HepG2 (cell line): ENCODE results near the gene DNAJC7. TPM values are rescaled to one million over a fixed set of nuclear protein-coding genes. Genes with fewer than 3 reads are reported as not detected.

Source experiments
- ATAC-seq: fragments of 200-7000 bp; cut with Tn5 transposase; 3 replicates; pipeline ENCODE4 v1.9.1; 2020; ENCODE audit warnings: mild to moderate bottlenecking, moderate library complexity
- BruUV-seq: library from RNA; stranded (reverse); fragments of 400-500 nt; replicated peaks from 2 replicates; lab custom pipeline; 2021; lab: Mats Ljungman, UMichigan
- CTCF ChIA-PET: fragments of 300-600 bp; formaldehyde crosslinking; extraction: SDS; loops from one replicate; lab custom pipeline; 2021; ENCODE audit warnings: low total read pairs, inconsistent platforms, low intra/inter-chr PET ratio; lab: Yijun Ruan, JAX
- POLR2A ChIA-PET: fragments of 350-600 bp; sonication (Branson Sonifier 250); formaldehyde crosslinking; loops from one replicate; lab custom pipeline; 2020; ENCODE audit warnings: antibody characterized with exemption, inconsistent platforms; lab: Yijun Ruan, JAX
- DNase-seq: peaks from one replicate; pipeline ENCODE4 v3.0.0-alpha.2; 2015; ENCODE audit warnings: low spot score
- FAIRE-seq: peaks from 3 replicates; lab custom pipeline; 2011; peaks lifted over from hg19 to GRCh38; lab: Jason Lieb, UNC
- H2AFZ ChIP-seq: one replicate; pipeline ENCODE4 v1.6.1; 2011; ENCODE audit warnings: low read length, inconsistent platforms
- H3K27ac ChIP-seq: fragments of 300-600 bp; 3 replicates; pipeline ENCODE4 v1.8.0; 2011; ENCODE audit warnings: mixed run types, mild to moderate bottlenecking, mixed read lengths, low read length, inconsistent platforms; ENCODE audit not compliant: insufficient read depth; ENCODE audit errors: extremely low read length
- H3K27me3 ChIP-seq, 2 experiments: fragments of 200-600 bp in 1 of 2; 2 replicates in 1 of 2; 3 replicates in 1 of 2; pipeline versions ENCODE4 v1.6.0 to v1.8.0; 2011; ENCODE audit warnings: low read length in 2 of 2, mild to moderate bottlenecking in 2 of 2, moderate library complexity in 2 of 2, inconsistent platforms in 1 of 2; ENCODE audit not compliant: insufficient read depth in 2 of 2, control insufficient read depth in 1 of 2
- H3K36me3 ChIP-seq, 2 experiments: fragments of 200-600 bp in 1 of 2; replicated peaks in 1 of 2; 2 replicates in 1 of 2; 3 replicates in 1 of 2; pipeline versions ENCODE4 v1.5.1 to v1.8.0; 2011; ENCODE audit warnings: low read length in 2 of 2, inconsistent platforms in 1 of 2; ENCODE audit not compliant: insufficient read depth in 2 of 2, control insufficient read depth in 1 of 2
- H3K4me1 ChIP-seq: 2 replicates; pipeline ENCODE4 v1.5.1; 2012; ENCODE audit warnings: low read length, inconsistent platforms; ENCODE audit not compliant: insufficient read depth
- H3K4me2 ChIP-seq: 2 replicates; pipeline ENCODE4 v1.6.0; 2011; ENCODE audit warnings: low read depth, low read length, inconsistent platforms
- H3K4me3 ChIP-seq, 3 experiments: fragments of 200-600 bp in 1 of 3; sonication (generic), shearing (Covaris generic) in 1 of 3; replicated peaks in 1 of 3; 2 replicates each; pipeline ENCODE4 v1.5.1; 2011 to 2016; ENCODE audit warnings: low read length in 3 of 3, inconsistent platforms in 2 of 3, low read depth in 2 of 3, mild to moderate bottlenecking in 2 of 3, control low read depth in 1 of 3, mixed read lengths in 1 of 3; ENCODE audit not compliant: insufficient read depth in 1 of 3
- H3K79me2 ChIP-seq: one replicate; pipeline ENCODE4 v1.6.1; 2011; ENCODE audit warnings: low read length, inconsistent platforms; ENCODE audit not compliant: insufficient read depth
- H3K9ac ChIP-seq: 2 replicates; pipeline ENCODE4 v1.6.0; 2011; ENCODE audit warnings: mild to moderate bottlenecking, low read depth, low read length, inconsistent platforms; ENCODE audit not compliant: insufficient read depth
- H3K9me3 ChIP-seq: 2 replicates; pipeline ENCODE4 v1.5.1; 2012; ENCODE audit warnings: mild to moderate bottlenecking, low read length
- H4K20me1 ChIP-seq: 2 replicates; pipeline ENCODE4 v1.6.0; 2011; ENCODE audit warnings: inconsistent platforms, mild to moderate bottlenecking, low read length, moderate library complexity; ENCODE audit not compliant: insufficient read depth
- BRCA1 ChIP-seq: sonication (generic); formaldehyde crosslinking; IDR thresholded peaks from 2 replicates; pipeline ENCODE4 v1.4.0; 2020; ENCODE audit warnings: missing genetic modification reagents
- MBD4 ChIP-seq: IDR thresholded peaks from 2 replicates; pipeline ENCODE4 v1.6.1; 2012; ENCODE audit warnings: low read length, inconsistent platforms, borderline replicate concordance
- PCBP2 ChIP-seq: fragments of 200-400 bp; formaldehyde crosslinking; optimal IDR thresholded peaks from 2 replicates; pipeline ENCODE3; 2018; ENCODE audit warnings: low read length, low read depth; ENCODE audit not compliant: poor library complexity, severe bottlenecking
- PITX1 ChIP-seq: sonication (generic); formaldehyde crosslinking; IDR thresholded peaks from 2 replicates; pipeline ENCODE4 v1.5.1; 2020; ENCODE audit warnings: mild to moderate bottlenecking, missing genetic modification reagents
- RBM22 ChIP-seq: fragments of 200-400 bp; formaldehyde crosslinking; optimal IDR thresholded peaks from 2 replicates; pipeline ENCODE3; 2017; ENCODE audit warnings: mild to moderate bottlenecking, low read length, moderate library complexity
- ZBTB46 ChIP-seq: sonication (generic); formaldehyde crosslinking; IDR thresholded peaks from 2 replicates; pipeline ENCODE4 v1.4.0; 2020; ENCODE audit warnings: mild to moderate bottlenecking, missing genetic modification reagents, borderline replicate concordance
- WGBS: methylation state at CpG from one replicate; pipeline ENCODE4 v1.1.6; 2017; ENCODE audit warnings: low lambda C conversion rate; 5-methylcytosine and 5-hydroxymethylcytosine counted together
- in situ Hi-C: cut with HindIII; loops from 2 replicates; pipeline ENCODE4 v1.10.0; 2017; ENCODE audit warnings: low pct_unique_long_range_greater_than_20kb; ENCODE audit not compliant: extremely low pct_ligation_motif_present
- intact Hi-C: fragments of 100-400 bp; cut with micrococcal nuclease; formaldehyde crosslinking; loops from one replicate; pipeline ENCODE4 v1.10.0; 2022; ENCODE audit not compliant: unreplicated experiment
- polyA plus RNA-seq, 8 experiments: library from polyadenylated mRNA; depleted of rRNA in 3 of 8; stranded (reverse) in 7 of 8; unstranded in 1 of 8; fragments of >200 nt; fragmentation: Illumina TruSeq in 4 of 8; extraction: Trizol in 4 of 8; gene quantifications; 2 replicates each; pipeline versions ENCODE4 v1.2.1 to v1.2.3, GENCODE V29; 2011 to 2016; ENCODE audit warnings: low read depth in 4 of 8, missing spikeins in 1 of 8, mixed read lengths in 1 of 8; ENCODE audit not compliant: insufficient read depth in 1 of 8
- total RNA-seq, 5 experiments: library from RNA; depleted of rRNA; stranded (reverse); fragments of >200 nt; fragmentation: Illumina TruSeq; extraction: Trizol; gene quantifications; 2 replicates each; pipeline ENCODE4 v1.2.3, GENCODE V29; 2016; ENCODE audit warnings: low read depth in 1 of 5
- TF ChIP-seq, protein P1 (sequence below): sonication (generic); formaldehyde crosslinking; IDR thresholded peaks from 2 replicates; pipeline ENCODE4 v1.5.0; 2020; ENCODE audit warnings: mild to moderate bottlenecking, missing genetic modification reagents
- TF ChIP-seq, protein P2 (sequence below): sonication (generic); formaldehyde crosslinking; IDR thresholded peaks from 2 replicates; pipeline ENCODE4 v1.4.0; 2020; ENCODE audit warnings: missing genetic modification reagents, borderline replicate concordance
- TF ChIP-seq, protein P3 (sequence below): sonication (generic); formaldehyde crosslinking; IDR thresholded peaks from 2 replicates; pipeline ENCODE4; 2020; ENCODE audit warnings: missing genetic modification reagents, mild to moderate bottlenecking, borderline replicate concordance

Gene DNAJC7
- total and polyA plus RNA-seq, 2 of the 13 experiments (the other 11 are each of a cell fraction or from before 2014, with no cell fraction given), result 47.7 to 132 TPM

DNA sequence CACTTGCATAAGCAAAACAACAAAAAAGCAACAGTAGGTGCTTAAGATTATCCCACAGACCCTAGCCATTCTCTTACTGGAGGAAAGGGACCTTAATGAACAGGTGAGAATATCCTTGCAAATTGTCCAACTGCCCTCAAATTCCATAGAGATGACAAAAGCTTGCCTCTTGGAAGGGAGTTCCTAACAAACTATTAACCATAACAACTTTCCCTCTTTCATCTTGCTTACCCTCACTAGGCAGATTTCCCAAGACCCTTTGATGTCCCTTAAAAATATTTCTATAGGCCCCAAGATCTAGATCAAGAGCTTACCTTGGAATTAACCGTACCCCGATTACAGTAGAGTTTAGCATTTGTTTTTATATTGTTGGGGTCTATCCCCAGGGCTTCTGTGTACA, 28.8 kb downstream of the DNAJC7 start:
- DNase-seq, result no peak
- H4K20me1 ChIP-seq, result no peaks in the 10 kb centered on the region; the same call in 1 of the 2 replicates
- no peak for FAIRE-seq
- H3K4me3 ChIP-seq, result no peak overlapping the region
- intact Hi-C loops, result no loop called here
- no peak overlapping the region for H2AFZ ChIP-seq
- H3K4me2 ChIP-seq, result no peak overlapping the region
- no peak overlapping the region for H3K27ac ChIP-seq
- POLR2A ChIA-PET, result interaction anchor here (2.3 to 3.6 kb wide), 3 partner anchors 21 to 32 kb away, joined by 12 to 30 read pairs (median 28); partner anchors contain the start of genes CNP, DNAJC7 and NKIRAS2
- in situ Hi-C loops, result no loop called here
- H3K4me1 ChIP-seq, result peaks cover 36% of the 10 kb centered on the region
- CTCF ChIA-PET, result no interaction called here
- H3K79me2 ChIP-seq, result no peaks in the 10 kb centered on the region
- TF ChIP-seq MBD4, result no peak
- TF ChIP-seq, protein P1, sequence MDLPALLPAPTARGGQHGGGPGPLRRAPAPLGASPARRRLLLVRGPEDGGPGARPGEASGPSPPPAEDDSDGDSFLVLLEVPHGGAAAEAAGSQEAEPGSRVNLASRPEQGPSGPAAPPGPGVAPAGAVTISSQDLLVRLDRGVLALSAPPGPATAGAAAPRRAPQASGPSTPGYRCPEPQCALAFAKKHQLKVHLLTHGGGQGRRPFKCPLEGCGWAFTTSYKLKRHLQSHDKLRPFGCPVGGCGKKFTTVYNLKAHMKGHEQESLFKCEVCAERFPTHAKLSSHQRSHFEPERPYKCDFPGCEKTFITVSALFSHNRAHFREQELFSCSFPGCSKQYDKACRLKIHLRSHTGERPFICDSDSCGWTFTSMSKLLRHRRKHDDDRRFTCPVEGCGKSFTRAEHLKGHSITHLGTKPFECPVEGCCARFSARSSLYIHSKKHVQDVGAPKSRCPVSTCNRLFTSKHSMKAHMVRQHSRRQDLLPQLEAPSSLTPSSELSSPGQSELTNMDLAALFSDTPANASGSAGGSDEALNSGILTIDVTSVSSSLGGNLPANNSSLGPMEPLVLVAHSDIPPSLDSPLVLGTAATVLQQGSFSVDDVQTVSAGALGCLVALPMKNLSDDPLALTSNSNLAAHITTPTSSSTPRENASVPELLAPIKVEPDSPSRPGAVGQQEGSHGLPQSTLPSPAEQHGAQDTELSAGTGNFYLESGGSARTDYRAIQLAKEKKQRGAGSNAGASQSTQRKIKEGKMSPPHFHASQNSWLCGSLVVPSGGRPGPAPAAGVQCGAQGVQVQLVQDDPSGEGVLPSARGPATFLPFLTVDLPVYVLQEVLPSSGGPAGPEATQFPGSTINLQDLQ (CRISPR knock-in tag), result no peak
- peak; percentile 37 for TF ChIP-seq RBM22
- TF ChIP-seq, protein P2, sequence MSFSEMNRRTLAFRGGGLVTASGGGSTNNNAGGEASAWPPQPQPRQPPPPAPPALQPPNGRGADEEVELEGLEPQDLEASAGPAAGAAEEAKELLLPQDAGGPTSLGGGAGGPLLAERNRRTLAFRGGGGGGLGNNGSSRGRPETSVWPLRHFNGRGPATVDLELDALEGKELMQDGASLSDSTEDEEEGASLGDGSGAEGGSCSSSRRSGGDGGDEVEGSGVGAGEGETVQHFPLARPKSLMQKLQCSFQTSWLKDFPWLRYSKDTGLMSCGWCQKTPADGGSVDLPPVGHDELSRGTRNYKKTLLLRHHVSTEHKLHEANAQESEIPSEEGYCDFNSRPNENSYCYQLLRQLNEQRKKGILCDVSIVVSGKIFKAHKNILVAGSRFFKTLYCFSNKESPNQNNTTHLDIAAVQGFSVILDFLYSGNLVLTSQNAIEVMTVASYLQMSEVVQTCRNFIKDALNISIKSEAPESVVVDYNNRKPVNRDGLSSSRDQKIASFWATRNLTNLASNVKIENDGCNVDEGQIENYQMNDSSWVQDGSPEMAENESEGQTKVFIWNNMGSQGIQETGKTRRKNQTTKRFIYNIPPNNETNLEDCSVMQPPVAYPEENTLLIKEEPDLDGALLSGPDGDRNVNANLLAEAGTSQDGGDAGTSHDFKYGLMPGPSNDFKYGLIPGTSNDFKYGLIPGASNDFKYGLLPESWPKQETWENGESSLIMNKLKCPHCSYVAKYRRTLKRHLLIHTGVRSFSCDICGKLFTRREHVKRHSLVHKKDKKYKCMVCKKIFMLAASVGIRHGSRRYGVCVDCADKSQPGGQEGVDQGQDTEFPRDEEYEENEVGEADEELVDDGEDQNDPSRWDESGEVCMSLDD (CRISPR knock-in tag), result no peak
- no peak for TF ChIP-seq PCBP2
- no peak for TF ChIP-seq BRCA1 (CRISPR knock-in tag)
- TF ChIP-seq, protein P3, sequence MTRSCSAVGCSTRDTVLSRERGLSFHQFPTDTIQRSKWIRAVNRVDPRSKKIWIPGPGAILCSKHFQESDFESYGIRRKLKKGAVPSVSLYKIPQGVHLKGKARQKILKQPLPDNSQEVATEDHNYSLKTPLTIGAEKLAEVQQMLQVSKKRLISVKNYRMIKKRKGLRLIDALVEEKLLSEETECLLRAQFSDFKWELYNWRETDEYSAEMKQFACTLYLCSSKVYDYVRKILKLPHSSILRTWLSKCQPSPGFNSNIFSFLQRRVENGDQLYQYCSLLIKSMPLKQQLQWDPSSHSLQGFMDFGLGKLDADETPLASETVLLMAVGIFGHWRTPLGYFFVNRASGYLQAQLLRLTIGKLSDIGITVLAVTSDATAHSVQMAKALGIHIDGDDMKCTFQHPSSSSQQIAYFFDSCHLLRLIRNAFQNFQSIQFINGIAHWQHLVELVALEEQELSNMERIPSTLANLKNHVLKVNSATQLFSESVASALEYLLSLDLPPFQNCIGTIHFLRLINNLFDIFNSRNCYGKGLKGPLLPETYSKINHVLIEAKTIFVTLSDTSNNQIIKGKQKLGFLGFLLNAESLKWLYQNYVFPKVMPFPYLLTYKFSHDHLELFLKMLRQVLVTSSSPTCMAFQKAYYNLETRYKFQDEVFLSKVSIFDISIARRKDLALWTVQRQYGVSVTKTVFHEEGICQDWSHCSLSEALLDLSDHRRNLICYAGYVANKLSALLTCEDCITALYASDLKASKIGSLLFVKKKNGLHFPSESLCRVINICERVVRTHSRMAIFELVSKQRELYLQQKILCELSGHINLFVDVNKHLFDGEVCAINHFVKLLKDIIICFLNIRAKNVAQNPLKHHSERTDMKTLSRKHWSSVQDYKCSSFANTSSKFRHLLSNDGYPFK (CRISPR knock-in tag), result no peak
- TF ChIP-seq PITX1 (CRISPR knock-in tag), result no peak
- no peak for TF ChIP-seq ZBTB46 (CRISPR knock-in tag)
- peaks cover 49 to 85% of the 10 kb centered on the region in 2 experiments for H3K36me3 ChIP-seq
- H3K27me3 ChIP-seq, result no peaks in the 10 kb centered on the region
- no peak for ATAC-seq
- no peak overlapping the region for H3K9ac ChIP-seq
- no TSS peak for BruUV-seq
- 95% methylated on average over 2 of the region's 2 CpGs for WGBS
- H3K9me3 ChIP-seq, result no peaks in the 10 kb centered on the region
